SK-MEL-5 (cell line): Measurements from ENCODE around the gene NEUROD2. TPM values are rescaled to one million over a fixed set of nuclear protein-coding genes. Genes with fewer than 3 reads are reported as not detected.
A peak's percentile ranks its signal among the peaks of the same experiment; 100 is the strongest.
"Not testable (repeated sequence)": the region's sequence is repeated elsewhere in the genome, so short reads cannot be mapped to it uniquely, and the experiment has no call there.

ENCODE experiments used
- DNase-seq: peaks from one replicate; pipeline ENCODE4 v3.0.0-alpha.2; 2016; ENCODE audit warnings: low read depth, low spot score
- in situ Hi-C: cut with HindIII; loops from 2 replicates; pipeline ENCODE4 v1.10.0; 2016; ENCODE audit warnings: low sequenced_read_pairs, high pct_unique_total_duplicates, low pct_unique_long_range_greater_than_20kb
- total RNA-seq: library from RNA; depleted of rRNA; stranded (reverse); fragments of >200 nt; shearing (Covaris generic); gene quantifications from 2 replicates; pipeline ENCODE4 v1.2.3, GENCODE V29; 2014

NEUROD2 gene
- total RNA-seq, 1 experiment from 2014 or later: not detected

GRCh38 chr17:39597372-39598046 is 10.2 kb downstream of the NEUROD2 start:
- in situ Hi-C loops: no loop called here
- no peak for DNase-seq

- DNase-seq: no peak
- in situ Hi-C loops: no loop called here
Observed at GRCh38 chr17:39596543-39597267, 11.0 kb downstream of the NEUROD2 start.

GRCh38 chr17:39595928-39596510 is 11.7 kb downstream of the NEUROD2 start:
- no peak for DNase-seq
- in situ Hi-C loops: no loop called here

GRCh38 chr17:39595294-39595693 is 12.4 kb downstream of the NEUROD2 start:
- in situ Hi-C loops: no loop called here
- no peak for DNase-seq

- DNase-seq: no peak
- in situ Hi-C loops: no loop called here
Observed at GRCh38 chr17:39593371-39593770, 14.3 kb downstream of the NEUROD2 start.

- in situ Hi-C loops: no loop called here
- DNase-seq: peak; percentile 31
Observed at GRCh38 chr17:39591958-39592954, 15.5 kb downstream of the NEUROD2 start.

GRCh38 chr17:39590180-39590579 is 17.5 kb downstream of the NEUROD2 start:
- in situ Hi-C loops, DNase-seq: not testable (repeated sequence)

- in situ Hi-C loops: no loop called here
Observed at GRCh38 chr17:39582658-39583057, 25.1 kb downstream of the NEUROD2 start.

GRCh38 chr17:39581759-39582085 is 26.0 kb downstream of the NEUROD2 start:
- no peak for DNase-seq
- in situ Hi-C loops: no loop called here

More at GRCh38 chr17:39582658-39583057, 25.1 kb downstream of the NEUROD2 start:
- no peak for DNase-seq

GRCh38 chr17:39581071-39581758 is 26.5 kb downstream of the NEUROD2 start:
- DNase-seq: no peak
- in situ Hi-C loops: no loop called here

GRCh38 chr17:39580082-39580468 is 27.6 kb downstream of the NEUROD2 start:
- in situ Hi-C loops: no loop called here
- DNase-seq: no peak

GRCh38 chr17:39579318-39580081 is 28.2 kb downstream of the NEUROD2 start:
- in situ Hi-C loops: no loop called here
- no peak for DNase-seq

GRCh38 chr17:39578272-39578671 is 29.4 kb downstream of the NEUROD2 start:
- in situ Hi-C loops: no loop called here
- DNase-seq: no peak

GRCh38 chr17:39576187-39576586 is 31.5 kb downstream of the NEUROD2 start:
- in situ Hi-C loops: no loop called here
- DNase-seq: peak; percentile 60

GRCh38 chr17:39573447-39574298 is 34.0 kb downstream of the NEUROD2 start:
- in situ Hi-C loops: no loop called here
- DNase-seq: peak; percentile 62

- in situ Hi-C loops: no loop called here
Observed at GRCh38 chr17:39572121-39572520, 35.6 kb downstream of the NEUROD2 start.

More at GRCh38 chr17:39572121-39572520, 35.6 kb downstream of the NEUROD2 start:
- no peak for DNase-seq
